GM23338 (cell line): ENCODE measurements around the gene RNF213. TPM values are rescaled to one million over a fixed set of nuclear protein-coding genes. Genes with fewer than 3 reads are reported as not detected.
A peak's percentile ranks its signal among the peaks of the same experiment; 100 is the strongest.

Source experiments
- ATAC-seq: fragments of 200-7000 bp; cut with Tn5 transposase; 3 replicates; pipeline ENCODE4 v1.9.1; 2020
- DNase-seq: peaks from one replicate; pipeline ENCODE4 v3.0.0-alpha.2; 2015; ENCODE audit warnings: low spot score
- H2AFZ ChIP-seq: fragments of 200-600 bp; sonication (generic); 2 replicates; pipeline ENCODE4 v1.8.0; 2016; ENCODE audit warnings: antibody characterized with exemption, mild to moderate bottlenecking, moderate library complexity
- H3F3A ChIP-seq: fragments of 200-600 bp; sonication (generic); replicated peaks from 2 replicates; pipeline ENCODE4 v1.8.0; 2017; ENCODE audit warnings: antibody characterized with exemption, mixed run types, low read depth
- H3K27ac ChIP-seq: fragments of 200-600 bp; sonication (generic); 2 replicates; pipeline ENCODE4 v1.6.1; 2016; ENCODE audit warnings: low read depth
- H3K27me3 ChIP-seq: fragments of 200-600 bp; sonication (generic); 2 replicates; pipeline ENCODE4 v1.8.0; 2016; ENCODE audit warnings: mild to moderate bottlenecking, mixed run types, moderate library complexity; ENCODE audit not compliant: insufficient read depth
- H3K36me3 ChIP-seq: fragments of 200-600 bp; sonication (generic); 2 replicates; pipeline ENCODE4 v1.8.0; 2016; ENCODE audit warnings: mild to moderate bottlenecking; ENCODE audit not compliant: insufficient read depth
- H3K4me1 ChIP-seq: fragments of 200-600 bp; sonication (generic); 2 replicates; pipeline ENCODE4 v1.8.0; 2016; ENCODE audit warnings: mild to moderate bottlenecking, moderate library complexity; ENCODE audit not compliant: insufficient read depth
- H3K4me2 ChIP-seq: fragments of 200-600 bp; sonication (generic); 2 replicates; pipeline ENCODE4 v1.7.1; 2017; ENCODE audit warnings: mixed run types
- H3K4me3 ChIP-seq: fragments of 200-600 bp; sonication (generic); 2 replicates; pipeline ENCODE4 v1.6.1; 2016; ENCODE audit warnings: mixed run types
- H3K79me2 ChIP-seq: fragments of 200-600 bp; sonication (generic); replicated peaks from 2 replicates; pipeline ENCODE4 v1.8.0; 2017; ENCODE audit warnings: mild to moderate bottlenecking; ENCODE audit not compliant: insufficient read depth
- H3K9me2 ChIP-seq: fragments of 200-600 bp; sonication (generic); 2 replicates; pipeline ENCODE4 v1.8.0; 2017; ENCODE audit not compliant: insufficient read depth
- H4K20me1 ChIP-seq: fragments of 200-600 bp; sonication (generic); replicated peaks from 2 replicates; pipeline ENCODE4 v1.8.0; 2017; ENCODE audit warnings: mild to moderate bottlenecking; ENCODE audit not compliant: insufficient read depth
- H3K27ac Mint-ChIP-seq: 2 replicates; pipeline ENCODE4 v1.8.0; 2020; ENCODE audit warnings: inconsistent platforms, mild to moderate bottlenecking, moderate library complexity, mixed read lengths
- H3K27me3 Mint-ChIP-seq: 3 replicates; pipeline ENCODE4 v1.8.0; 2022; ENCODE audit warnings: low read depth, mild to moderate bottlenecking, moderate library complexity, mixed read lengths, inconsistent platforms; ENCODE audit not compliant: insufficient read depth, poor library complexity
- H3K36me3 Mint-ChIP-seq: 3 replicates; pipeline ENCODE4 v1.8.0; 2021; ENCODE audit warnings: low read depth, mild to moderate bottlenecking, inconsistent platforms, moderate library complexity, mixed read lengths
- H3K4me1 Mint-ChIP-seq: 3 replicates; pipeline ENCODE4 v1.8.0; 2020; ENCODE audit warnings: mild to moderate bottlenecking, inconsistent platforms, mixed read lengths
- H3K4me3 Mint-ChIP-seq: 3 replicates; pipeline ENCODE4 v1.8.0; 2021; ENCODE audit warnings: moderate library complexity, mild to moderate bottlenecking, inconsistent platforms, mixed read lengths
- H3K9me3 Mint-ChIP-seq: 3 replicates; pipeline ENCODE4 v1.8.0; 2020; ENCODE audit warnings: moderate library complexity, mild to moderate bottlenecking, inconsistent platforms, mixed read lengths
- CREB1 ChIP-seq: fragments of 250-450 bp; sonication (Bioruptor Pico); IDR thresholded peaks from 2 replicates; pipeline ENCODE4 v1.5.0; 2020; ENCODE audit warnings: low read depth, mild to moderate bottlenecking, moderate library complexity
- CTCF ChIP-seq, 2 experiments: fragments of 200-600 bp in 1 of 2; sonication (generic) in 1 of 2; conservative IDR thresholded peaks; 2 replicates each; pipeline versions ENCODE4 v1.5.1 to v1.6.1; 2016 to 2017; ENCODE audit warnings: antibody characterized with exemption in 2 of 2, low read depth in 2 of 2, mild to moderate bottlenecking in 2 of 2, moderate library complexity in 1 of 2
- ETS1 ChIP-seq: IDR thresholded peaks from 2 replicates; pipeline ENCODE4 v1.6.1; 2016; ENCODE audit warnings: antibody characterized with exemption
- EZH2 ChIP-seq: fragments of 200-600 bp; sonication (generic); IDR thresholded peaks from one replicate; pipeline ENCODE4 v1.8.0; 2017; ENCODE audit warnings: antibody characterized with exemption, mild to moderate bottlenecking, low read depth; ENCODE audit not compliant: unreplicated experiment
- EZH2phosphoT487 ChIP-seq: fragments of 200-600 bp; sonication (generic); IDR thresholded peaks from one replicate; pipeline ENCODE4 v1.8.1; 2018; ENCODE audit warnings: antibody characterized with exemption; ENCODE audit not compliant: unreplicated experiment
- JUNB ChIP-seq: IDR thresholded peaks from one replicate; pipeline ENCODE4 v1.6.1; 2016; ENCODE audit warnings: antibody characterized with exemption; ENCODE audit not compliant: unreplicated experiment
- NANOG ChIP-seq: IDR thresholded peaks from 2 replicates; pipeline ENCODE4 v1.6.1; 2016; ENCODE audit warnings: antibody characterized with exemption, borderline replicate concordance
- POLR2AphosphoS5 ChIP-seq: IDR thresholded peaks from 2 replicates; pipeline ENCODE4 v1.6.1; 2016; ENCODE audit warnings: antibody characterized with exemption, low read depth
- REST ChIP-seq: IDR thresholded peaks from one replicate; pipeline ENCODE4 v1.6.1; 2018; ENCODE audit warnings: antibody characterized with exemption; ENCODE audit not compliant: unreplicated experiment
- STAT1 ChIP-seq: IDR thresholded peaks from one replicate; pipeline ENCODE4 v1.6.1; 2016; ENCODE audit warnings: antibody characterized with exemption; ENCODE audit not compliant: unreplicated experiment
- ZNF114 ChIP-seq: fragments of 250-450 bp; sonication (Bioruptor Pico); IDR thresholded peaks from 2 replicates; pipeline ENCODE4 v1.5.0; 2020; ENCODE audit warnings: mild to moderate bottlenecking, moderate library complexity
- ZNF331 ChIP-seq: fragments of 250-450 bp; sonication (Bioruptor Pico); IDR thresholded peaks from 2 replicates; pipeline ENCODE4 v1.5.0; 2020; ENCODE audit warnings: low read depth, mild to moderate bottlenecking, moderate library complexity
- polyA plus RNA-seq: library from polyadenylated mRNA; unstranded; fragments of >200 nt; fragmentation: Nextera tagmentation; extraction: Ambion mirVana; gene quantifications from 2 replicates; pipeline ENCODE4 v1.2.1, GENCODE V29; 2016
- total RNA-seq: library from RNA; depleted of rRNA; stranded (reverse); fragments of >200 nt; shearing (Covaris generic); gene quantifications from 2 replicates; pipeline ENCODE4 v1.2.3, GENCODE V29; 2014

Gene RNF213
- total and polyA plus RNA-seq, 2 experiments from 2014 or later = 21.2 to 67.2 TPM

- Histone ChIP-seq H3K4me1 (no peaks in the 10 kb centered on the region), H3K27ac (no peak overlapping the region), H3K9me2 (no peaks in the 10 kb centered on the region), H3F3A (no peaks in the 10 kb centered on the region), H4K20me1 (no peaks in the 10 kb centered on the region; the same call in 1 of the 2 replicates), H3K79me2 (no peaks in the 10 kb centered on the region), H3K4me3 (no peak overlapping the region), H3K36me3 (peaks cover 19% of the 10 kb centered on the region), H2AFZ (no peak overlapping the region), H3K27me3 (no peaks in the 10 kb centered on the region), H3K4me2 (no peak overlapping the region)
- no peak for TF ChIP-seq CTCF (conservative IDR thresholded peaks at IDR 0.05; ENCODE audit: low read depth in 2 of 2)
- no peak for TF ChIP-seq ZNF114 (CRISPR knock-in tag)
- TF ChIP-seq EZH2 = no peak
- H3K4me1 Mint-ChIP-seq = peaks cover 16% of the 10 kb centered on the region
- ATAC-seq (peak; percentile 77), DNase-seq (no peak)
- H3K27ac Mint-ChIP-seq = no peak overlapping the region; the same call in 1 of the 2 replicates
- peaks cover 80% of the 10 kb centered on the region for H3K36me3 Mint-ChIP-seq
- H3K4me3 Mint-ChIP-seq = no peak overlapping the region
- no peaks in the 10 kb centered on the region for H3K9me3 Mint-ChIP-seq
- peaks cover 9% of the 10 kb centered on the region for H3K27me3 Mint-ChIP-seq
Measured at GRCh38 chr17:80374732-80375585, 114.3 kb downstream of the RNF213 start.

- Histone ChIP-seq H3K27me3 (no peaks in the 10 kb centered on the region), H4K20me1 (no peaks in the 10 kb centered on the region; the same call in 1 of the 2 replicates), H3K79me2 (no peaks in the 10 kb centered on the region), H3K4me3 (no peak overlapping the region), H3K4me1 (no peaks in the 10 kb centered on the region), H3K36me3 (peaks cover 22% of the 10 kb centered on the region), H3K9me2 (no peaks in the 10 kb centered on the region), H3F3A (no peaks in the 10 kb centered on the region), H3K4me2 (no peak overlapping the region), H3K27ac (no peak overlapping the region), H2AFZ (no peak overlapping the region)
- no peak overlapping the region for H3K27ac Mint-ChIP-seq
- H3K4me3 Mint-ChIP-seq = no peak overlapping the region
- DNase-seq = no peak
- peaks cover 16% of the 10 kb centered on the region for H3K4me1 Mint-ChIP-seq
- ATAC-seq = no peak
- peaks cover 83% of the 10 kb centered on the region for H3K36me3 Mint-ChIP-seq
- peaks cover 13% of the 10 kb centered on the region for H3K27me3 Mint-ChIP-seq
- H3K9me3 Mint-ChIP-seq = no peaks in the 10 kb centered on the region
- TF ChIP-seq ZNF114 (CRISPR knock-in tag) (no peak), EZH2phosphoT487 (no peak), CTCF (conservative IDR thresholded peaks at IDR 0.05; ENCODE audit: low read depth in 2 of 2) (no peak), CREB1 (CRISPR knock-in tag) (no peak), ETS1 (no peak), NANOG (no peak), EZH2 (no peak), JUNB (no peak), ZNF331 (CRISPR knock-in tag) (no peak), STAT1 (no peak), REST (no peak), POLR2AphosphoS5 (no peak)
Measured at GRCh38 chr17:80376531-80376930, 115.9 kb downstream of the RNF213 start.
